Esophagus squamous epithelium (tissue), 4 donors: ENCODE data around the gene NFU1.

Source experiments
- CTCF ChIP-seq, 6 experiments: fragments of 450-650 bp in 4 of 6; fragments of 200-600 bp in 2 of 6; sonication (generic) in 2 of 6; IDR thresholded peaks; one replicate each; pipeline ENCODE4 v1.5.1; 2016 to 2019; ENCODE audit warnings: antibody characterized with exemption in 6 of 6, mild to moderate bottlenecking in 4 of 6, moderate library complexity in 4 of 6
- POLR2A ChIP-seq, 4 donors: fragments of 450-650 bp; IDR thresholded peaks; one replicate each; pipeline ENCODE4 v1.6.1; 2017; ENCODE audit warnings: antibody characterized with exemption in 4 of 4, mild to moderate bottlenecking in 4 of 4, moderate library complexity in 3 of 4

- TF ChIP-seq POLR2A (IDR thresholded peaks at IDR 0.05) (no peak), CTCF (IDR thresholded peaks at IDR 0.05) (no peak)
Observed at GRCh38 chr2:69385443-69386151, 51.6 kb downstream of the NFU1 start.
